ENCODE measurements around the gene IL36RN. TPM values are rescaled to one million over a fixed set of nuclear protein-coding genes. Genes with fewer than 3 reads are reported as not detected.
"Not testable (repeated sequence)": the region's sequence is repeated elsewhere in the genome, so short reads cannot be mapped to it uniquely, and the experiment has no call there.

IL36RN gene
- total RNA-seq, 2 donors from 2014 or later = not detected

DNA sequence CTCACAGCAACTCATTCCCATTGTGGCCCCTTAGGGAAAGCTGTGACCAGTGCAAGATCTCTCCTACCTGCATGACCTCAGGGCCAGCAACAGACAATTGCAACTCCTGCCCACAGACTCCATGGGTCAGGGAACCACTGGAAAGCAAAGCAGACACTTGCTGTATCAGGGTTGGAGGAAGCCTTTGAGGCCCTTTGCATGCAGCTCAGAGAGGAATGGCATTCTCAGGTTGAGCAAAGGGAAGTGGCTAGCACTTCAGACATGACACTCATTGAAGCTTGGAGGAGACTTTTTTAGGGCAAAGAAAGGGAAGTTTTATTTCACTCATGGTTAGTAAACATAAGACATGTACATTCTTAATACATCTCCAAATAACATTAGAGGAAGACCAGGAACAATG lies 30.9 kb downstream of the IL36RN start:
- DNase-seq (no peak), ATAC-seq (no peak)
- intact Hi-C loops (cut with DNase I, micrococcal nuclease) = no loop called here

DNA sequence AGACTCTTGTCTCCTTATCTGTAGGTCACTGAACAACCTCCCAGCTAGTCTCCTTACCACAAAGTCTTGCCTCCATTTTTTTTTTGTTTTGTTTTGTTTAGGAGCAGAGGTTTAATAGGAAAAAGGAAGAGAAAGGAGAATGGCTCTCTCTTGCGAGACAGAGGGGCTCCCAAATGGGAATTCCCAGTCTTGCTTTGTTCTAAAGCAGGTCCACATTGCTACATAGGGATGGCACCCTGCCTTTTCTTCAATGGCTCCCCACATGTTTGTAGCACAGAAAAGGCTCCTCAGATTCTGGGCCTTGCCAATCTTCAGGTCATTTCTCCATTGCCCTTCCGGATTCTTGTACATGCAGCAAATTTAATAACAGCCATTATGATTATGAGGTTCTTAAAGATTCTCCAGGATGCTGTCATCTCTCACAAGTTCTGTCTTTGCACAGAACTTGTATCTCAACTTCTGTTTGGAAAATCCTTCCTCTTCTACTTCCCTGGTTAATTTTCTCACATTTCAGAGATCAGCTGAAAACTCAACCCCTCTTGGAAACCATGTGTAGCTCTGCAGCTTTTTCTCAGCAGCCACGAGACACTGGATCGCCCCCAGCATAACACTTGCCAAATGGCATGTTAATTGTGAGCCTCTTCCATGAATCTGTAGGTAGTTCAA lies 32.4 kb downstream of the IL36RN start:
- intact Hi-C loops (cut with DNase I, micrococcal nuclease) = no loop called here
- ATAC-seq = no peak
- no peak for DNase-seq

- ATAC-seq = no peak
- intact Hi-C loops (cut with DNase I, micrococcal nuclease) = no loop called here
These were observed 34.0 kb downstream of the IL36RN start for GRCh38 chr2:113092864-113093612.

GRCh38 chr2:113093613-113093977 lies 34.6 kb downstream of the IL36RN start:
- intact Hi-C loops (cut with DNase I, micrococcal nuclease) = no loop called here
- ATAC-seq = no peak

More at GRCh38 chr2:113092864-113093612, 34.0 kb downstream of the IL36RN start:
- no peak for DNase-seq

DNA sequence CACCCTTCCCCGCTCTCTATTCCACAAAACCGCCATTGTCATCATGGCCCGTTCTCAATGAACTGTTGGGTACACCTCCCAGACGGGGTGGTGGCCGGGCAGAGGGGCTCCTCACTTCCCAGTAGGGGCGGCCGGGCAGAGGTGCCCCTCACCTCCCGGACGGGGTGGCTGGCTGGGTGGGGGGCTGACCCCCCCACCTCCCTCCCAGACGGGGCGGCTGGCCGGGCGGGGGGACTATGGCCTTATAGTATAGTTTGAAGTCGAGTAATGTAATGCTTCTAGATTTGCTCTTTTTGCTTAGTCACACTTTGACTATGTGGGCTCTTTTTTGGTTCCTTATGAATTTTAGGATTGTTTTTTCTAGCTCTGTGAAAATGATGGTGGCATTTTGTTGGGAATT lies 37.3 kb downstream of the IL36RN start:
- intact Hi-C loops (cut with DNase I, micrococcal nuclease); ATAC-seq; DNase-seq: not testable (repeated sequence)

More at GRCh38 chr2:113093613-113093977, 34.6 kb downstream of the IL36RN start:
- no peak for DNase-seq

DNA sequence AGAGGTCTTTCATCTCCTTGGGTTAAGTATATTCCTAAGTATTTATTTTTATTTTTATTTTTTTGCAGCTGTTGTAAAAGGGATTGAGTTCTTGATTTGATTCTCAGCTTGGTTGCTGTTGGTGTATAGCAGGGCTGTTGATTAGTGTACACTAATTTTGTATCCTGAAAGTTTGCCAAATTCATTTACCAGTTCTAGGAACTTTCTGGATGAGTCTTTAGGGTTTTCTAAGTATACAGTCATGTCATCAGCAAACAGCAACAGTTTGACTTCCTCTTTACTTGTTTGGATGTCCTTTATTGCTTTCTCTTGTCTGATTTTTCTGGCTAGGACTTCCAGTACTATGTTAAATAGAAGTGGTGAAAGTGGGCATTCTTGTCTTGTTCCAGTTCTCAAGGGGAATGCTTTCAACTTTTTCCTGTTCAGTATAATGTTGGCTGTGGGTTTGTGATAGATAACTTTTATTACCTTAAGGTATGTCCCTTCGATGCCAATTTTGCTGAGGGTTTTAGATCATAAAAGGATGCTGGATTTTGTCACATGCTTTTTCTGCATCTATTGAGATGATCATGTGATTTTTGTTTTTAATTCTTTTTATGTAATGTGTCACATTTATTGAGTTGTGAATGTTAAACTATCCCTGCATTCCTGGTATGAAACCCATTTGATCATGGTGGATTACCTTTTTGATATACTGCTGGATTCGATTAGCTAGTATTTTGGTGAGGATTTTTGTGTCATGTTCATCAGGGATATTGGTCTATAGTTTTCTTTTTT lies 38.0 kb downstream of the IL36RN start:
- intact Hi-C loops (cut with DNase I, micrococcal nuclease); ATAC-seq; DNase-seq: not testable (repeated sequence)

DNA sequence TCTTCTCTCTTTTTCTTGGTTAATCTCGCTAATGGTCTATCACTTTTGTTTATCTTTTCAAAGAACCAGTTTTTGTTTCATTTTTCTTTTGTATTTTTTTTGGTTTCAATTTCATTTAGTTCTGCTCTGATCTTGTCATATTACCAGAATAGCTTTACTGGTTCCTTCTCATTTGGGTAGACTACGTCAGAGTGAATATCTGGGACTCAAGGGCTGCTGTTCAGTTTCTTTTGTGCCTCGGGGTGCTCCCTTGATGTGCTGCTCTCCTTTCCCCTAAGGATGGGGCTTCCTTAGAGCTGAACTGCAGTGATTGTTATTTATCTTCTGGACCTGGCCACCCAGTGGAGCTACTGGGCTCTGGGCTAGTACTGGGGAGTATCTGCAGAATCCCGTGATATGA lies 39.0 kb downstream of the IL36RN start:
- ATAC-seq (no peak), DNase-seq (no peak)
- intact Hi-C loops (cut with DNase I, micrococcal nuclease) = no loop called here

DNA sequence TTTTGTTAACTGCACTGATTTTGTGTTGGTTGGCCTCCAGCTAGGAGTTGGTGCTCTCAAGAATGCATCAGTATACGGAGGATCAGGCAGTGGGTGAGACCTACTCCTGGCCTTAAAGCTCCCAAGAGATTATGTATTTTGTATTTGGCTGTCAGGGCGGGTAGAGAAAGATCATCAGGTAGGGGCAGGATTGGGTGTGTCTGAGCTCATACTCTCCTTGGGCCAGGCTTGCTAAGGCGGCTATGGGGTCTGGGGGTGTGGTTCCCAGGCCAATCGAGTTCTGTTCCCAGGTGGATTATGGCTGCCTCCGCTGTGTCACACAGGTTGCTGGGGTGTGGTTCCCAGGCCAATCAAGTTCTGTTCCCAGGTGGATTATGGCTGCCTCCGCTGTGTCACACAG lies 39.5 kb downstream of the IL36RN start:
- intact Hi-C loops (cut with DNase I, micrococcal nuclease) = no loop called here
- no peak for ATAC-seq
- DNase-seq = no peak

GRCh38 chr2:113102133-113102532 lies 43.1 kb downstream of the IL36RN start:
- intact Hi-C loops (cut with DNase I, micrococcal nuclease) = no loop called here
- ATAC-seq = no peak
- no peak for DNase-seq

DNA sequence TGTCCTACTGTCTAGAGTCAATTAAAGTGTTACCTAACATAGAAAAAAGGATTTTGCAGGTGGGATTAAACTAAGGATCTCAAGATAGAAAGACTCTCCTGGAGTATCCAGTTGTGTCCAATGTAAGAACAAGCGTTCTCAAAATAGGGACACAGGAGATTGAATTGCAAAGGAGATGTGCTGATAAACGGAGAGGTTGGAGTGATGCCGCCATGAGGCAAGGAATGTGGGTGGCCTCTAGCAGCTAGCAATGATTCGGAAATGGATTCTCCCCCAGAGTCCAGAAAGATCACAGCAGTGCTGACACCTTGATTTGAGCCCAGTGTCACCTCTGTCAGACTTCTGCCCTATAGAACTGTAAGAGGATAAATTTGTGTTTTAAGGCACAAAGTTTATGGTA lies 44.3 kb downstream of the IL36RN start:
- DNase-seq (no peak), ATAC-seq (no peak)
- intact Hi-C loops (cut with DNase I, micrococcal nuclease) = no loop called here

- ATAC-seq (no peak), DNase-seq (no peak)
- intact Hi-C loops (cut with DNase I, micrococcal nuclease) = no loop called here
These were observed 45.1 kb downstream of the IL36RN start for GRCh38 chr2:113104054-113104611.

- intact Hi-C loops (cut with DNase I, micrococcal nuclease) = no loop called here
- DNase-seq (no peak), ATAC-seq (no peak)
These were observed 46.2 kb downstream of the IL36RN start for GRCh38 chr2:113105047-113105785.

DNA sequence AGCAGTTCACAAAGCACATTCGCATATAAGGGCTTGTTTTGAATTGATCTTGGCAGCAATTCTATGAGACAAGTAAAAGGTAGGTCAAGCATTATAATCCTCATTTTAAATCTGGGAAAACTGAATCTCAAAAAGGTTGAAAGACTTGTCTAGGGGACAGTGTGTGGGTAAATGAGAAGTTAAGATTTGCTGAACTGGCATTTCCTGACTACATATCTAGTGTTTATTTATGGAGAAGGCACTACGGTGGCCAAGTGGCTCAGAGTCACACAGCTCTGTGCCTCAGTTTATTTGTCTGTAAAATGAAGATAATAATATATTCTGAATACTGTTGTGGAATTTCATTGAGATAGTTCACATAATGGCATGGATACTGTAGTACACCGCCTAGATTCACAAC lies 52.1 kb downstream of the IL36RN start:
- DNase-seq (no peak), ATAC-seq (no peak)
- intact Hi-C loops (cut with DNase I, micrococcal nuclease) = no loop called here

- intact Hi-C loops (cut with DNase I, micrococcal nuclease) = no loop called here
- DNase-seq = no peak
- no peak for ATAC-seq
These were observed 52.9 kb downstream of the IL36RN start for GRCh38 chr2:113111823-113112287.

DNA sequence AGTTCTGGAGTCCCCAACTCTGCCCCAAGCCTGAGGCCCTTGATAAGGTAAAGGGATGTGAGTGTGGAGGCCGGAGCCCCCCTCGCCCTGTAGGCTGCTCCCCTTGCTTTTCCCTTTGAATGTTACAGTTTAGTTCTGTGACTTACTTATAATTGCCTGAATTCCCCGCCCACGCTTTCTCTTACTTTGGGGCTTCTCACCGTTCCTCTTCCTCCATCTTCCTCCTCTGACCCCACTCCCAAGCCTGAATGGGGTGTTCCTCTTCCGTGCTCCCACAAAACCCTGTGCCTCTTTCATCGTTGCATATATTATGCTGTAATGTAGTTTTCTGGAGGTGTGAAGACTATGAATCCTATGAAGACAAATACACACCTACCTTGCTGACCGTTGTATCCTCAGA lies 53.4 kb downstream of the IL36RN start:
- intact Hi-C loops (cut with DNase I, micrococcal nuclease) = no loop called here
- DNase-seq (no peak), ATAC-seq (no peak)

GRCh38 chr2:113112871-113113270 lies 53.9 kb downstream of the IL36RN start:
- no peak for DNase-seq
- ATAC-seq = no peak
- intact Hi-C loops (cut with DNase I, micrococcal nuclease) = no loop called here

GRCh38 chr2:113113807-113114206 lies 54.8 kb downstream of the IL36RN start:
- intact Hi-C loops (cut with DNase I, micrococcal nuclease) = no loop called here
- no peak for DNase-seq
- no peak for ATAC-seq
